ENCODE measurements around the gene HCN4. TPM values are rescaled to one million over a fixed set of nuclear protein-coding genes. Genes with fewer than 3 reads are reported as not detected.
"Not testable (repeated sequence)": the region's sequence is repeated elsewhere in the genome, so short reads cannot be mapped to it uniquely, and the experiment has no call there.

Gene HCN4
- total and polyA plus RNA-seq, 2 donors (not counting 3 experiments of a cell fraction or from before 2014, with no cell fraction given): 0.01 TPM; not detected in 1

GRCh38 chr15:73303636-73304035 is 65.1 kb downstream of the HCN4 start:
- FAIRE-seq: no peak
- Histone ChIP-seq H2AFZ (ENCODE audit: low read depth, low read length) (no peak overlapping the region), H3K9me3 (replicated peaks; ENCODE audit: control insufficient read depth, insufficient read depth, low read length) (no peaks in the 10 kb centered on the region), H3K27me3 (ENCODE audit: control insufficient read depth in 2 of 2, insufficient read depth in 2 of 2, low read length in 2 of 2) (no peaks in the 10 kb centered on the region), H3K27ac (ENCODE audit: insufficient read depth, low read depth, low read length) (no peak overlapping the region), H4K20me1 (replicated peaks; ENCODE audit: control insufficient read depth, extremely low read depth, insufficient read depth, low read length) (no peaks in the 10 kb centered on the region), H3K79me2 (ENCODE audit: control insufficient read depth, insufficient read depth, low read length) (no peaks in the 10 kb centered on the region), H3K9ac (replicated peaks; ENCODE audit: extremely low read depth, insufficient read depth, low read length) (no peak overlapping the region), H3K4me3 (replicated peaks in 1 of 3; ENCODE audit: insufficient read depth in 1 of 3, low read depth in 1 of 3, low read length in 3 of 3) (no peak overlapping the region), H3K9me1 (replicated peaks; ENCODE audit: control insufficient read depth, extremely low read depth, insufficient read depth, low read length) (no peaks in the 10 kb centered on the region), H3K4me1 (ENCODE audit: control insufficient read depth, extremely low read depth, insufficient read depth, low read length) (no peaks in the 10 kb centered on the region), H3K4me2 (ENCODE audit: insufficient read depth, low read length) (no peak overlapping the region), H3K36me3 (ENCODE audit: control insufficient read depth in 2 of 2, extremely low read depth in 1 of 2, insufficient read depth in 2 of 2, low read length in 2 of 2) (no peaks in the 10 kb centered on the region)
- dilution Hi-C loops (cut with MboI; ENCODE audit: extremely low pct_ligation_motif_present, low sequenced_read_pairs): no loop called here
- CTCF ChIA-PET: interaction anchor here (1.1 kb wide), 1 partner anchor 401 kb away, joined by 3 read pairs; no protein-coding TSS in a partner anchor
- no TSS peak for BruUV-seq (replicated peaks)
- no peak for TF ChIP-seq POLR2A (IDR thresholded peaks at IDR 0.05; ENCODE audit: low read depth, low read length)
- TF ChIP-seq POLR2AphosphoS5 (IDR thresholded peaks at IDR 0.05; ENCODE audit: insufficient read depth, low read depth, low read length): no peak
- POLR2A ChIA-PET: no interaction called here
- DNase-seq (ENCODE audit: low read depth, low spot score): no peak
- intact Hi-C loops (cut with micrococcal nuclease): no loop called here

- H3K9me1 ChIP-seq (replicated peaks; ENCODE audit: control insufficient read depth, extremely low read depth, insufficient read depth, low read length); H3K27ac ChIP-seq (ENCODE audit: insufficient read depth, low read depth, low read length); H3K27me3 ChIP-seq (ENCODE audit: control insufficient read depth in 2 of 2, insufficient read depth in 2 of 2, low read length in 2 of 2); H3K4me2 ChIP-seq (ENCODE audit: insufficient read depth, low read length); H3K4me1 ChIP-seq (ENCODE audit: control insufficient read depth, extremely low read depth, insufficient read depth, low read length); H3K9ac ChIP-seq (replicated peaks; ENCODE audit: extremely low read depth, insufficient read depth, low read length); intact Hi-C loops (cut with micrococcal nuclease); H3K9me3 ChIP-seq (replicated peaks; ENCODE audit: control insufficient read depth, insufficient read depth, low read length); BruUV-seq (replicated peaks); H2AFZ ChIP-seq (ENCODE audit: low read depth, low read length); POLR2A ChIA-PET; dilution Hi-C loops (cut with MboI; ENCODE audit: extremely low pct_ligation_motif_present, low sequenced_read_pairs); H3K4me3 ChIP-seq (replicated peaks in 1 of 3; ENCODE audit: insufficient read depth in 1 of 3, low read depth in 1 of 3, low read length in 3 of 3); H3K79me2 ChIP-seq (ENCODE audit: control insufficient read depth, insufficient read depth, low read length); CTCF ChIA-PET; H4K20me1 ChIP-seq (replicated peaks; ENCODE audit: control insufficient read depth, extremely low read depth, insufficient read depth, low read length); H3K36me3 ChIP-seq (ENCODE audit: control insufficient read depth in 2 of 2, extremely low read depth in 1 of 2, insufficient read depth in 2 of 2, low read length in 2 of 2); DNase-seq (ENCODE audit: low read depth, low spot score); FAIRE-seq: not testable (repeated sequence)
Observed at GRCh38 chr15:73300286-73300685, 68.5 kb downstream of the HCN4 start.

All from endothelial cell of umbilical vein (primary cell).